HG02973 (cell line): ENCODE results near the gene SLC16A11.

Experiments used
- ATAC-seq: cut with Tn5 transposase; IDR thresholded peaks from one replicate; pipeline ENCODE4 v1.9.1; 2021; ENCODE audit warnings: moderate library complexity; ENCODE audit not compliant: unreplicated experiment

Gene SLC16A11

DNA sequence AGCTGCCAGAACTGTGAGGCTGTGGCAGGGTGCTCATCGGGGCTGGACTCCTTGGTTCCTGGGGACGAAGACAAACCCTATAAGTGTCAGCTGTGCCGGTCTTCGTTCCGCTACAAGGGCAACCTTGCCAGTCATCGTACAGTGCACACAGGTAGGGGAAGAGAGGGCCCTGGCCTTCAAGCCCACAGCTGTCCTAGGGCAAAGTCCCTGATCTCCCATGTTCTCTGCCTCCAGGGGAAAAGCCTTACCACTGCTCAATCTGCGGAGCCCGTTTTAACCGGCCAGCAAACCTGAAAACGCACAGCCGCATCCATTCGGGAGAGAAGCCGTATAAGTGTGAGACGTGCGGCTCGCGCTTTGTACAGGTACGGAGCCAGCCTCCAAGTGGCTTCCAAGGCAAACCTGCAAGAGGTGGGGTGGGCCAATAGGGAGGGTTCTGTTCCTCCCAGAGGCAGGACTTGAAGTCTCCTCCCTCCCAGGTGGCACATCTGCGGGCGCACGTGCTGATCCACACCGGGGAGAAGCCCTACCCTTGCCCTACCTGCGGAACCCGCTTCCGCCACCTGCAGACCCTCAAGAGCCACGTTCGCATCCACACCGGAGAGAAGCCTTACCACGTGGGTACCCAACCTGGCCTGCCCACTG lies 17.3 kb downstream of the SLC16A11 start:
- no peak for ATAC-seq

DNA sequence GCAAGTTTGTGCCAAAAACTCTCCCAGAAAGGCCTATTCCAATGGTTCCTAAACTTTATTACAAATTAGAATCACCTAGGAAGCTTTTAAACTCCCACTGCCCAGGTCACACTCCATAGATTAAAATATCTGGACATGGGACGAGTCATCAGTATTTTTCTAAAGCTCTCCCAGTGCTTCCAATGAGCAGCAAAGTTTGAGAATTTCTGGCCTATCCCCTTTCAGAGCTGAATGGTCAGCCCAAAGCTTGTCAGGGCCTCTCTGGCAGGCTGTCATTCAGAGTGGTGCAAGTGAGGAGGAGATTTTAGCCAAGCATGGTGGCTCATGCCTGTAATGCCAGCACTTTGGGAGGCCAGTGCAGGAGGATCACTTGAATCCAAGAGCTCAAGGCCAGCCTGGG lies 18.6 kb downstream of the SLC16A11 start:
- ATAC-seq: no peak

DNA sequence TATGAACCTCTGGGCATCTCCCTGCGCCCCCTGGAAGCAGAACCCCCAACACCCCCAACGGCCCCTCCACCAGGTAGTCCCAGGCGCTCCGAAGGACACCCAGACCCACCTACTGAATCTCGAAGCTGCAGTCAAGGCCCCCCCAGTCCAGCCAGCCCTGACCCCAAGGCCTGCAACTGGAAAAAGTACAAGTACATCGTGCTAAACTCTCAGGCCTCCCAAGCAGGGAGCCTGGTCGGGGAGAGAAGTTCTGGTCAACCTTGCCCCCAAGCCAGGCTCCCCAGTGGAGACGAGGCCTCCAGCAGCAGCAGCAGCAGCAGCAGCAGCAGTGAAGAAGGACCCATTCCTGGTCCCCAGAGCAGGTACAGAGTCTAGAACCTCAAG lies 19.5 kb downstream of the SLC16A11 start:
- ATAC-seq: no peak

DNA sequence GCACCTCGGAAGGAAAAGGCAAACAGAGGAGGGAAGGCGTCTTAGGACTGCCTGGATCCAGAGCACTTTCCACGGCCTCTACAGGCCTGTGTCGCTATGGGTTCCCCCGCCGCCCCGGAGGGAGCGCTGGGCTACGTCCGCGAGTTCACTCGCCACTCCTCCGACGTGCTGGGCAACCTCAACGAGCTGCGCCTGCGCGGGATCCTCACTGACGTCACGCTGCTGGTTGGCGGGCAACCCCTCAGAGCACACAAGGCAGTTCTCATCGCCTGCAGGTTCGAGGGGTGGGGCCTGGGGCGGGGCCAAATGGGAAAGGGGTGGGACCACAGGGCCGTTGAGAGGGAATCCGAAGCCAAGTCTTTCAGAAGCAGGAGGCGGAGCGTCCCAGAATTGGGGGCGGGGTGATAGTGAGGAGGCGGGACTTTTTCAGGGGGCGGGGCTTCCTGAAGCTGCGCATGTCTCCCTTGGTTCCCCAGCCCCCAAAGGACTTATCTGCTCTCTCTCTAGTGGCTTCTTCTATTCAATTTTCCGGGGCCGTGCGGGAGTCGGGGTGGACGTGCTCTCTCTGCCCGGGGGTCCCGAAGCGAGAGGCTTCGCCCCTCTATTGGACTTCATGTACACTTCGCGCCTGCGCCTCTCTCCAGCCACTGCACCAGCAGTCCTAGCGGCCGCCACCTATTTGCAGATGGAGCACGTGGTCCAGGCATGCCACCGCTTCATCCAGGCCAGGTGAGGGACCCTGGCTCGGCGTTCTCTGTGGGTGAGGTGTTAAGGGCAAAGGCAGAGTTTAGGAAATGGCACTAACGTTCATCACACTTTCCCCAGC lies 20.1 kb downstream of the SLC16A11 start:
- no peak for ATAC-seq

DNA sequence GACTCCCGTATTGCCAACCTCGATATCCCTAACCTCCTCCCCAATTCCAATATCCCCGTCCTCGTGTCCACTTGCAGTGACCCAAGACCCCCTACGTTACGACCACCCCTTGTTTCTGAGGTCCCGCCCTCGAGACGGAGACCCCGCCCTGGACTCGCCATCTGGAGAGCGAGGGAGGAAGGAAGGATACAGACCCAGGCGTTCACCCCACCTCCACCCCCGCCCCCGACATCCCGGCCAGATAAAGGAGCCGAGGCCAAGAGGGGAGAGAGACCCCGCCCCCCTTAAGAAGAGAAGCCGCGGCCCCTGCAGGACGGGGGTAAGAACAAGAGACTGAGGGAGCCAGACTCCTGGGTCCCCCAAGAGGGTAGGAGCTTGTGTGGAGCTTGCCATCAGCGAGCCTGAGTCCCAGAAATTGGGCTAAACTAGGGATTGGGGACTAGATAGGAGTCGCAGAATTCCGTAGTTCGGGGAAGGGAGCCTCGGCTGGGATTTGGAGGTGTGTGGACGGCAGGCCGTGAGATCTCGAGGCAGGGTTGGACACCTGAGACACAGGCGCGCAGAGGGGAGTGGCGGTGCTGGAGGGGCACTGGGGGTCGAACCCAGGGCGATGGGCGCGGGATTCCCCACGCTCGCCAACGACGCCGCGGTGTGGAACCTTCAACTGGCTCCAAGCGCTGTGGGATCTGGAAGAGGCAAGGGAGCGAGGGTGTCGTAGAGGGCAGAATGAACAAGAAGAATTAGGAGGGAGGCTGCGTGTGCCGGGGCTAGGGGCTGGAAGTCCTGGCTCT lies 20.9 kb downstream of the SLC16A11 start, which contains the start of gene BCL6B:
Gene BCL6B (plus strand): TSS at position 270 of the 791 bp plus-strand sequence. CDS start 622 bp downstream, outside the sequence.
- ATAC-seq: no peak

DNA sequence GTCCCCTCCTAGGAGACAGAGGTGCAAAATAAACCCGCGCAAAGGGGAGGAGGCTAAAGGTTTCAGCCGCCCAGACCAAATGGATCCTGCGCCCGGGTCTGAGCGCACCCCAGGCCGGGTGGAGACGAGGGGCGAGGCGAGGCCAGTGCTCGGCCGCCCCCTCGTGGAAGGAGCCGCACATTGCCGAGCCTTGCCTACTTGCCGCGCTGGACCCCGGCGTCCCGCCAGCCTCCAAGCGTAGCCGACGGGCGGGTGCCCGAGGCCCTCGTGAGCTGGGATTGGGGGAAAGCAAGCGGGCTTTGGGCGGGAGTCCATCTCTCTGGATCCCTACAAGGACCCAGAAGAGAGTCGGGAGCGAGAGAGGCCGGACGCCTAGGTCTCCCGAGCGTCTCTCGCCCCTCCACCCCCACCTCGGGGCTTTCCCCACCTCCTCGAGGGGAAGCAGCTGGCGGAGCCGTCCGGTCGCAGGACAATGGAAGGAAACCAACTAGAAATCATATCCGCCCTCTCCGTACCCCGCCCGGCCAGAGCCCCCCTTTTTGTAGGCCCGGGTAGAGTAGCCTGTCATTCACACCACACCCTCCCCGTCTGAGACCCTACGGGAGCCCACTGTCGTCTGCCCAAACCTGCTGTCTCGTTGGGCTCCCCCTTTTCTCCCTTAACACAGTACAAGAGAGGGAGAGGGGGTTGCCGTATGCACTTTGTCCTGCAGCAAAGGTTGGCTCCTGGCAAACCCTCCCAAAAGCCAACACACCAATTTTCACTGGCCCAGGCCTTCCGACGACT lies 21.7 kb downstream of the SLC16A11 start:
- peak; percentile 54 for ATAC-seq

DNA sequence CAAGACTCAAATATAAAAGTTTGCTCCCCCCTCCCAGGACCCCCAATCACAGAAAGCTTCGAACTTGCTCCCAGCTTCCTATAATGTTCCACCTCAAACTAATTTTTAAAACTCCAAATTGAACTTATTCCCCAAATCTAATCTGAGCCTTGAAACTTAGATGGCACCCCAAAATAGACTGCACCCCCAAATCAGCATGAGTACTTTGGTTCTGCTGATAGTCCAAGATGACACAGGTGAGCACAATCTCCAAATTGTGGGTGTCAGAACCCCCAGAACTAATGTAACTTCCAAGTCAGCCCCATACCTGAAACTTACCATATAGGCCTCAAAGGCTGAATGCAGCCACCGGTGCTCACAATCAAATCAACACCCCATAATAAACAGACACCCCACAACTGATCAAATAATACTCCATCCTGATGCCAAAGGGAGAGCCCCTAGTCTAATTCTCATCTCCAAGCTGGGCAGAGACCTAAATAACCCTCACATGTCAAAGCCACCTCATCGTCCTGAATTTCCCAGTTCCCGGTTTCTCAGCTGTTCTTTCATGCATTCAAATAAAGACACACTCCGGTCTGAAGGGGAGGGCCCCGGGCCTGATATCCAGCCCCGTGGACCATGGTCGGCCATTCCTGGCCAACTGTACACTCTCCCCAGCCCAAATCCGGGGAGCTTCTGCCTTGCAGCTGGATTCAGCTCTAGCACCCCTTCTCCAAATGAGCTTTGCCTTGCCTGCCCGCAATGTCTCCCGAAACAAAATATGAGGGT lies 22.8 kb downstream of the SLC16A11 start:
- no peak for ATAC-seq

DNA sequence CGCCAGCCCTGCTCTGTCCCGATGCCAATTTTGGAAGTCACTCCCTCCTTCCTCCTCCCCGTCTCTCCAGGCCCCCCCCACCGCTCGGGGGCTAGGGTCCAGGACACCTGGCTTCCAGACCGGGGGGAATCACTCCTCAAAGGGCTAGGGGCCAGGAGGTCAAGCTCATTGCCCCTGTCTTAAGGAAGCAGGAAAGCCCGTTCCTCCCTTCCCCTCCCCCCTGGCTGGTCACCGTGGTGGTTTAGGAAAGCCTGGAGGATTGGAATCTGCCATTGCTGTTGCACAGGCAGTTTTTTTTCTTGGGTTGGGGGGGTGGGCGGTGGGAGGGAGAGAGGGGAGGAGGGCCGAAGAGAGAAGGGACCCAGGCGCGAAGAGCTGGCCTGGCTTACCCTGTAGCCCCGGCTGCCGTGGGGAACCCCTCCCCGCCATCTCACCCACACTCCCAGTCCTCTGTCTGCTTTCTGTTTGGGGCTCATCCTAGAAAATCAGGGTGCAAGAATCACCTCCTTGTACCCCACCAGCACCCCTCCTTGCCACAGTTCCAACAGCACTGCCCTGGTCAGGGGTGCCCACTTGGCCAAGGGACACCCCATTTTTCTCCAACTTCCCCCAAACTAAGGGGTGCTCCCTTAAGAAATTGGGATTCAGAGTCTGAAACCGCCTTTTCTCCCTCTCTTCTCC lies 23.9 kb downstream of the SLC16A11 start:
- ATAC-seq: no peak

DNA sequence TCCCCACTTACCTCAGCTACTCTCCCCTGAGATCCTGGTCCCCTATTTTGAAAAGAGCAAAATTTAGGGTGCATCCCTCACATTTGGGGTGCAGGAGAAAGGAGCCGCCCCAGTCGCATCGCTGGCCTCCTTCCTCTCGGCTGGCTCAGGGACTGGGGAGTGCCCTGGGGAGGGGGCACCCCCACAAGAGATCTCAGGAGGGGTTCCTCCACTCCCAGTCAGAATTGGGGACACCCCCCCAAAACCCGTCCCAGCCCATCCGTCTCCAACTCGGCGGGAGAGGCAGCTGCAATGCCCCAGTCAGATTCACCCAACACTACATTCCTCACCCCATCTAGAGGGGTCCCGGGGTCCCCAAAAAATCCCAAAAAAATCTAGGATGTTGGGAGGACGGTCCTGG lies 24.5 kb downstream of the SLC16A11 start:
- no peak for ATAC-seq

DNA sequence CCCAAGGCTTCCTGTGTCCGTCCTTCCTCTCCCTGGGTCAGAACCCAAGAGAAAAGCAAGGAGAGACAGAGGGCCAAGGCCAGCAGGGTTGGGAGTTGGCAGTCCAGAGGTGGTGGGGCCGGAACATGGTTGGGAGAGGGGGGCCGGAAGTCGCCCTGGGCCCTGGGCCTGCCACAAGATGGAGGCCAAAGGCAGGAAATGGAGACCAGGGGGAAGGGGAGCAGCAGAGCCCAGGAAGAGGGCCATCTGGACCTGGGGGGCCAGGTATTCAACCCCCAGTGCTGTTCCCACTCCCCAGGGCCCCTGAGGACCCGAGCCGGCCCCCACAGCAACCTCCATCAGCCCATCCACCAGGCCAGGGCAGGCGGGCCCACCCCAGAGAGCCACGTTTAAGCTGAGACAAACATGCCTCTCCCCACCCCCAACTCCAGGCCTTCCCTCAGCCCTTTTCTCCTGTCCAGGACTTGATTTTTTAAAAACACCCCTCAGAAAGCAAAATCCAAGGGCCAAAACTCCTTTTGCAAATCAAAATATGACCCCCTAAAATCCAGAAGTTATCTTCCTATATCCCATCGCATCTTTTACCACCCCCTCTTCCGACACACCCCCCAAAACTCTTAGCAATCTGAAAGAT lies 25.4 kb downstream of the SLC16A11 start:
- ATAC-seq: no peak

DNA sequence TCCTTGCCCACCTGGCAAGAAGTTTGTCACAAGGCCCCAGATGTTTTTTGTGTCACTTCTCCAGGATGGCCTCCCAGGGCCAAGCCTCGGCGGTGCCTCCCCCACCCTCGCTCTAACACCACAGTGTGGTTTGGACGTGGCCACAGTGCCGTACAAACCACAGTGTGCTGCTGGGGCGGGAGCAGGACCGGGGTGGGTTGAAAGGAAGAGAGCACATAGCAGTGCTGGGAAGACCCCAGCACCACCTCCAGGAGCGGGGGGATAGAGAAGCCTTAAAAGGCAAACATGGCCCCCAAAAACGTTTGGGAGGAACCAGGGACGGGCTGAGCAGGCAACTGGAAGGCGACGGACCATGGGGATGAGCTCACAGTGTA lies 26.1 kb downstream of the SLC16A11 start:
- ATAC-seq: no peak

DNA sequence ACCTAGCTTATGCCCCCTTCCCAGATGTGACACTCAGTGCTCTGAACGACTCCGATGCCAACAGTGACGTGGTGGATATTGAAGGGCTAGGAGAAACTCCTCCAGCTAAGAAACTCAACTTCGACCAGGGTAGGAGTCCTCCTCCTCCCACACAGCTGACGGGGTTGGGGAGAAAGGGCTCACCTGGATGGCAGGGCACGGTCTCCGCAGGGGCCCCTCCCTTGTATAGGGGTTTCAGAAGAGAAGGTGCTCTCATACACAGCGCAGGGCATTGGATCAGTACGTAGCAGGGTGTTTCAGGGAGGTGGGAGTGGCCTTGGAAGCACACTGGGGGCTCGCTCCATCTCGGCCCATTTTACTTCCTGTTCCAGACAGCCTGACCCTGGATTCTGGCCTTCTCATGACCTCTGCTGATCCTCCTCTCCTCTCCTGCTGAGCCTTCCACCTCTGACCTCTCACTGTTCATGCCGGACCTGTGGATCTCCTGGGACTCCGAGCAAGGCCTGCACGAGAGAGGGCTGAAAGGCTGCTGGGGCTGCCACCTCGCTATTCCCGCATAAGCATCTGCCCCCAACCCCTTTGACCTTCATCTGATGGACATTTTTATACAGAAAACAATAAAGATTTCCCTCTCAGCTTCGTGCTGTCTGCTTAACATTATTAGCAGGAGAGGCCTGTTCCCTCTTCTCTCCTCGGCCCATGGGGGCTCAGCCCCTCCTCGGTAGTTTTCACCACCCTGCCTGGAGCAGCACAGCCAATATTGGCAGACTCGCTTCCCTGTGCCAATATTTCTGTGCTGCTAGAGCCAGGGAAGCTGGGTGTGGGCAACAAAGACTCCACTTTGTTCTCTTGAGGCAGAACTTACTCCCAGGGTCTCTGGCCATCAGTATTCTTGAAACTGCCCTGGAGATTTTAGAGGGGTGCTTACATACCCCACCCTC lies 26.7 kb downstream of the SLC16A11 start:
- no peak for ATAC-seq

DNA sequence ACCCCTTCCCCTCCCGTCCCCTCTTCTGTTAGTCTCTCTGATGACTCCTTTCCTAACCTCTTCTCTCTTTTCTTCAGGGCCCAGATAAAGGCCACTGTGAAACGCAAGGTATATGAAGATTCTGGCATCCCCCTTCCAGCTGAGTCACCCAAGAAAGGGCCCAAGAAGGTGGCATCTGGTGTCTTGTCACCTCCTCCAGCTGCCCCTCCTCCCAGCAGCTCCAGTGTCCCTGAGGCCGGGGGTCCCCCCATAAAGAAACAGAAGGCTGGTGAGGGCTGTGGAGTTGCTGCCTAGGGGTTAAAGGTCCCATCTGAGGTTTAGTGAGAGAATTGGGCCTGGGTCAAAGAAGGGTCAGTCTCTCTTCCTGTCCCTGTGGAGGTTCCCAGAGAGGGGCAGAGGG lies 27.5 kb downstream of the SLC16A11 start:
- no peak for ATAC-seq

DNA sequence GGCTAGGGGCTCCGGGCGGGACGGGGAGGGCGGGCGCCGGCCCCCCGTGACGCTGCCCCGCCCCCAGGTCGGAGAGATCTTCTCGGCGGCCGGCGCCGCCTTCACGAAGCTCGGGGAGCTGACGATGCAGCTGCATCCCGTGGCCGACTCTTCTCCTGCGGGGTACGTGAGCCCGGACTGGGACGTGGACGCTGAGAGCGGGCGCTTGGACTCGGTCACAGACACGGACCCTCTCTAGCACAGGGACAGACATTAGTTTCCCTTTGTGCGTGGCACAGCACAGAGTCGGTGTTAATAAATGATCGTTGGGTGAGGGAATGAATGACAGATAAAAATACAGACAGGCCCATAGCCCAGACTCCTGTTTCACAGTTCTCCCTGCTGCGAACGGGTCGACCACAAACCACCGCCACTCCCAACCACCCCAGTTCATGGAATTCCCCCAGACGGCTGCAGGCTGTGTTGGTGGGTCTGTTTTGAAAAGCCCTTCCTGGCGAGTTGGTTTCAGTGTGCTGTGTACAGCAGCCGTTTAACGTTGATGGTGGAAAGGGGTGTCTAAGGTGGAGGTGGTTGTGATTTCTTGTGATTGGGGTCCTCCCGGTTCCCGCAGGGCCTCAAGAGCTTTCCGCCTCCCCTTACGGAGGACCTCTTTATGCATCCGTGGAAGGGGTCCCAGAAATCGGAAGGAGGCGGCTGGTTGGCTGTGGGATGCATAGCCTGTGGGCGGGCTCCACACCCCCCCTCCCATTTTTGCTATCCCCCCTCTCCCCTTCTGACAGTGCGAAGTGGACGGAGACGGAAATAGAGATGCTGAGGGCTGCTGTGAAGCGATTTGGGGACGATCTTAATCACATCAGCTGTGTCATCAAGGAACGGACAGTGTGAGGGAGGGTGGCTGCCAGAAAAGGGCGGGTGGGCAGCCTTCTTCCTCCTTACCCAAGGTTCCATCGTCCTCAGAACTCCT lies 28.6 kb downstream of the SLC16A11 start:
- ATAC-seq: peak; percentile 11

DNA sequence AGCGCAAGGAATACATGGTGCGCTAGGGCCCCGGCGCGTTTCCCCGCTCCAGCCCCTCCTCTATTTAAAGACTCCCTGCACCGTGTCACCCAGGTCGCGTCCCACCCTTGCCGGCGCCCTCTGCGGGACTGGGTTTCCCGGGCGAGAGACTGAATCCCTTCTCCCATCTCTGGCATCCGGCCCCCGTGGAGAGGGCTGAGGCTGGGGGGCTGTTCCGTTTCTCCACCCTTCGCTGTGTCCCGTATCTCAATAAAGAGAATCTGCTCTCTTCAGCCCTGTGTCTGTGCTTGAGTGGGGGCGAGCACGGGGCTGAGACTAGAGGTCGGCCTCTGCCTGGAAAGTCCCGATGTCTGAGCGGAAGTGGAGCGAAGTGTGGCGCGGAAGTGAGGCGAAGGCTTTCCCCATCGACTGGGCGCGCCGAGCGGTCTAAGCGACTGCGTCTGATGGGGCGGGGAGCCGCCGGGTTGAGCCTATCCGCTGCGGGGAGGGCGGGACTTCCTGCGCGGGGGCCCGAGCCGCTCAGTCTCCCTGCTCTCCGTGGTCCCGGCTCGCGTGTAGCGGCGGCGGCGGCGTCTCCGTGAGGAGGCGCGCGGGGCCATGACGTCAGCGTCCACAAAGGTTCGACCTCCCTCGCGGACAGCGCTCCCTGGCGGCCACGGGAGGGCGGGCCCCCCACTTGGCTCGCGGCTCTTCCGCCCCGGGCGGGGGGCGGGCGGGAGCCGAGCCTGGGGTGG lies 29.5 kb downstream of the SLC16A11 start:
- peak; percentile 73 for ATAC-seq

DNA sequence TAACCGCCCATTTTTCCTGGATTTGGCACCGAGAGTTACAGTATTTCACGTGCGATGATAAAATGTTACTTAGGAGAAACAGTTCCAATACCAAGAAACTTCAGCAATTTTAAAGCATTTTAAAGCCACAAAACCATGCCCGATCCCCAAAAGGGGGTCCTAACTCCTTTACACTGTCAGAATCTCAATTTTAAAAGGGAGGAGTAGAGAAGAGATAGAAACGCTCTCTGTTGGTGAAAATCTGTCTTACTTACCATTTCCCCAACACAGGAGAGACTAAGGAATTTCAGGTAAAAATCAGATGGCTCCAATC lies 32.0 kb downstream of the SLC16A11 start:
- no peak for ATAC-seq
